Midbrain (tissue), 1 donor: ENCODE measurements around the gene CRACDL.

ENCODE experiments used
- DNase-seq: peaks from one replicate; lab custom pipeline; 2025; lab: John Stamatoyannopoulos, UW

Gene CRACDL

GRCh38 chr2:98924038-98924830 lies 11.8 kb downstream of the CRACDL start:
- DNase-seq, result no peak

- DNase-seq, result no peak
Observed at GRCh38 chr2:98923244-98923940, 12.6 kb downstream of the CRACDL start.

DNA sequence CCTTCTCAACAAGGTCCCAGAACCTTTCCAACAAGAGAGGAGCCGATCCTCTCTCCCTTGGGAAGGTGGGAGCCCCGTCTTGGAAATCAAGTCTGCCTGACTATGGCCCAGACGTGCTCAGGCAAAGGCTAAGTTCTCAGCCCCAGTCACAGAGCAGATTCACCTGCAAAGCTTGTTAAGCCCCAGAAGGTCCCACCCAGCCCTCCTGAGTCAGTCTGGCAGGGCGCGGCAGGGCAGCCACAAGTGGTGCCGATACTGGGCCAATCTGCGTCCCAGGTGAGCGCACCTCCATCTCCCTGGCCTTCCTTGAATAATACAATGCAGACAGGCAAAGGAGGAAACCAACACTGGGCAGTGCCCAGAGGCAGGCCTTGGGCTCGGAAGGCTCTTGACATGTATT lies 15.0 kb downstream of the CRACDL start:
- DNase-seq, result no peak

GRCh38 chr2:98917031-98917471 lies 19.0 kb downstream of the CRACDL start:
- peak; percentile 9 for DNase-seq

- DNase-seq, result no peak
Observed at GRCh38 chr2:98915751-98916358, 20.2 kb downstream of the CRACDL start.

DNA sequence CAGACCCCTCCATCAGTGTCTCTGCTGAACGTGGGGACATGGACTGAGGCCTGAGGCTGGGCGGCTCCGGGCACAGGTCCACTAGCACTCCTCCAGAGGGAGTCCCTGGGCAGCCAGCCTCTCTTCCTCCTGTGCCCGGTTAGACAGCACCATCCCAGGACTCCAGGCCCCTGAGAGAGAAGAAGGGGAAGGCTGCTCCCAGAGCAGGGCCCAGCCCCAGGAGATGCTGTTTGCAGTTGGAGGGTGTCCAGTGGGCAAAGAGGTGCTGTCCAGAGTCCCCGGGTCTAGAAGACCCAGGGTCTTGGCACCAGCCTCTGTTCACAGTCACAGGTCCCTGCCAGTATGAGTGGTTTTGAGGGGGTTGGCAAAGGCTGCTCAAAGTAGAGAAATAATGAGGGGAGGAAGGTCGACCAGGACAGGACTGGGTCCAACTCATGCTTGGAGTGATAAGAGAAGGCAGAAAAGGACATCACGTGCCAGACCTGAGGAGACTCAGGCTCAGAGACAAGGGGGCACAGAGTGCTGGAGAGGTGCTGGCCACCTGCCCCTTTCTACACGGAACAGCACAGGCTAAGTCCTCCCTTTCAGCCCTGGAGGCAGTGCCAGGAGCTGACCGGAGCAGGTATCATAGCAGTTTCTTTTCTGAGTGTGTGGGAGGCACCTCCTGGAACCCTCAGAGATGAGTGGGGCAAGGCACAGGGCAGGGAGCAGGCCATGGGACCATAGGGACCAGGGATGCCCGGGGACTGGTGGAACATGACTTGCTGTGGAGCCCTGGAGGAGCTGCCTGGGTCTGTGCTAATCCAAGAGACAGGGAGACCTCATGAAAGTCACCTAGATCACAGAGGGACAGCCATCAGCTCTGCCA lies 21.1 kb downstream of the CRACDL start:
- no peak for DNase-seq

- no peak for DNase-seq
Observed at GRCh38 chr2:98913916-98914712, 21.9 kb downstream of the CRACDL start.

- DNase-seq, result no peak
Observed at GRCh38 chr2:98912957-98913915, 22.8 kb downstream of the CRACDL start.

DNA sequence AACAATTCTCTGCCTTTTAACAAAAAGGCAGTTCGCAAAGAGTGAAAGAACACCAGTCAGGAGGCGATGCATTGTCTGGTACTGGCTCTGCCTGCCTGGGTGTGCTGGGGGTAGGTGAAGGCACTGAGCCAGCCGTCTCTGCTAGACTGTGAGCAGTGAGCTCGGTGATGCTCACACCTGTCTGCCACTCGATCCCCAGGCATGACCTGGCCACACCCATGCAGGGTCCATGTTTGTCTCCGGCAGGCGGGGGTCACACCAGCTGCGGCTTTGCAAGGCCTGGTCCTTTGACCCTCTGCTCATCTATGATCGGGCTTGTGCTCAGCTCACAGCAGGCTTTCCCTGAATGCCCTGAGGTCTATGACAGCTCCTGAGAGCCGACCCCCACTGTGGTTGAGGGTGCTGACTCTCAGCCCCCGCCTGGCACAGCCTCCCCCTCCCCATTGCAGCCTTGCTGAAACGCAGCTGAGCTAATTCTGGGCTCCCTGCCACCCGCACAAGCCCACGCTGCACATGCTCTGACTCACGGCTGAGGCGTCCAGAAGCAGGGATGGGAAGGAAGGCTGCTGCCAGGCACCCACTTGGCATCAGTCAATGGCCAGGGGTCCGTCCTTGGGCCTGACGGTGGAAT lies 23.7 kb downstream of the CRACDL start:
- DNase-seq, result peak; percentile 28

GRCh38 chr2:98911376-98912154 lies 24.5 kb downstream of the CRACDL start:
- DNase-seq, result no peak

- no peak for DNase-seq
Observed at GRCh38 chr2:98911126-98911375, 25.0 kb downstream of the CRACDL start.

GRCh38 chr2:98910349-98911125 lies 25.5 kb downstream of the CRACDL start:
- no peak for DNase-seq

GRCh38 chr2:98909317-98910211 lies 26.5 kb downstream of the CRACDL start:
- DNase-seq, result no peak

- DNase-seq, result no peak
Observed at GRCh38 chr2:98908931-98909316, 27.1 kb downstream of the CRACDL start.

- no peak for DNase-seq
Observed at GRCh38 chr2:98907966-98908905, 27.8 kb downstream of the CRACDL start.

DNA sequence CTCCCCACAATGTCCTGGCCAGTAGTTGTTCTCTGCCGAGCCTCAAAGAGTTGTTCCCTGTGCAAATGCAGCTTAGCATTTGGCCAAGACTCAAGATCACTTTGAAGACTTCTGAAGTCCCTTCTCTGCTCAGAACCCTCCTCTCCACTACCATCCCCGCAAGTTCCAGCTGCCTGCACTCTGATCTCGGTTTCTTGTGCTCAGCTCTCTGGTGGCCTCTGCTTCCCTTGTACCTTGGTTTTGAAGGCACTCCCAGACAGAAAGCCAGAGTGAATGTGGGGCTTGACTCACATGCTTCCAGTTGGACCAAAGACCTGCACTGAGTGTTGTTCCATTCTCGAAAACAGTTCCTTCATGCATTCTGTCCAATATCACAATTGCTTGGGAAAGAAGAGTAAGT lies 28.6 kb downstream of the CRACDL start:
- no peak for DNase-seq
